K562 (cell line): ENCODE measurements around the gene AGPAT2. TPM values are rescaled to one million over a fixed set of nuclear protein-coding genes. Genes with fewer than 3 reads are reported as not detected.

Experiments used
- DIDO1 ChIP-seq: fragments of 450-650 bp; IDR thresholded peaks from 2 replicates; pipeline ENCODE4 v1.6.1; 2016; ENCODE audit warnings: low read depth, missing biosample characterization, missing genetic modification characterization
- GABPA ChIP-seq: fragments of 200-800 bp; sonication (Bioruptor generic); conservative IDR thresholded peaks from 2 replicates; pipeline ENCODE4 v1.6.1; 2016; ENCODE audit warnings: low read depth, missing genetic modification characterization, missing compliant biosample characterization
- GABPB1 ChIP-seq: sonication (generic); formaldehyde crosslinking; IDR thresholded peaks from 2 replicates; pipeline ENCODE4 v1.8.0; 2022; ENCODE audit warnings: mild to moderate bottlenecking, missing genetic modification reagents
- SFPQ ChIP-seq: fragments of 200-400 bp; formaldehyde crosslinking; IDR thresholded peaks from 2 replicates; pipeline ENCODE4 v1.6.1; 2017; ENCODE audit warnings: mild to moderate bottlenecking, low read depth, low read length, moderate library complexity
- polyA plus RNA-seq, 8 experiments: library from polyadenylated mRNA; depleted of rRNA in 4 of 8; stranded (reverse) in 5 of 8; unstranded in 3 of 8; fragments of >200 nt; fragmentation: Nextera tagmentation in 2 of 8; fragmentation: Illumina TruSeq in 1 of 8; extraction: Ambion mirVana in 2 of 8; extraction: Trizol in 1 of 8; gene quantifications; 2 replicates each; pipeline versions ENCODE4 v1.2.1 to v1.2.3, GENCODE V29; 2011 to 2014; ENCODE audit warnings: inconsistent platforms in 1 of 8, missing spikeins in 1 of 8
- total RNA-seq, 7 experiments: library from RNA; depleted of rRNA in 6 of 7; stranded (reverse); fragments of >200 nt in 6 of 7; fragmentation: Illumina TruSeq in 2 of 7; extraction: Trizol in 2 of 7; gene quantifications; 2 replicates each; pipeline versions ENCODE4 v1.2.1 to v1.2.3, GENCODE V29; 2011 to 2021; ENCODE audit warnings: low replicate concordance in 1 of 7
- TF ChIP-seq, protein P1 (sequence below): fragments of 450-650 bp; IDR thresholded peaks from 2 replicates; pipeline ENCODE4 v1.6.1; 2016; ENCODE audit warnings: mild to moderate bottlenecking, moderate library complexity

The AGPAT2 gene
- total and polyA plus RNA-seq, 9 of the 15 experiments (the other 6 are each of a cell fraction or from before 2014, with no cell fraction given): 0.13 to 54.5 (median 23.9) TPM

DNA sequence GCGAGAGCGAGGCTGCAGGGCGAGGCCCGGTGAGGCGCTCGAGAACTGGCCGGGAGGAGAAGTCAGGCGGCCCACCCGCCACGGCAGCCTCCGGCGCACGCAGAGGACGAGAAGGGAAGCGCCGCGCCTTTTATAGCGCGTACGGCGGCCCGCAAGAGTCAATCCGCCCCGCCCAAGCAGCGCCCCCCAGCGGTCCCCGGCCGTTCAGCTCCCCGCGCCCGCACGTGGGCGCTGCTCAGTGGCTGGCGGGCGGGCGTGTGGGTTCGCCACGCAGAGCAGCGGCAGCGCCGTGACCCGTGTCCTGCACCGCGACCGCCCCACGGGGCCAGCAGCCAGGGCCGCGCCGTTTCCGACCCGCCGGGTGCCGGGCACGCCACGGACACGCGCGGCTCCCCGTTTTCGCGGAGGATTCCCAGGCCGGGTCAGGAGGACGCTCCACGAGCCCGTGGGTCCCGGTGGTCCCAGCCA lies 40.9 kb upstream of the AGPAT2 start (continued):
- TF ChIP-seq, protein P1, sequence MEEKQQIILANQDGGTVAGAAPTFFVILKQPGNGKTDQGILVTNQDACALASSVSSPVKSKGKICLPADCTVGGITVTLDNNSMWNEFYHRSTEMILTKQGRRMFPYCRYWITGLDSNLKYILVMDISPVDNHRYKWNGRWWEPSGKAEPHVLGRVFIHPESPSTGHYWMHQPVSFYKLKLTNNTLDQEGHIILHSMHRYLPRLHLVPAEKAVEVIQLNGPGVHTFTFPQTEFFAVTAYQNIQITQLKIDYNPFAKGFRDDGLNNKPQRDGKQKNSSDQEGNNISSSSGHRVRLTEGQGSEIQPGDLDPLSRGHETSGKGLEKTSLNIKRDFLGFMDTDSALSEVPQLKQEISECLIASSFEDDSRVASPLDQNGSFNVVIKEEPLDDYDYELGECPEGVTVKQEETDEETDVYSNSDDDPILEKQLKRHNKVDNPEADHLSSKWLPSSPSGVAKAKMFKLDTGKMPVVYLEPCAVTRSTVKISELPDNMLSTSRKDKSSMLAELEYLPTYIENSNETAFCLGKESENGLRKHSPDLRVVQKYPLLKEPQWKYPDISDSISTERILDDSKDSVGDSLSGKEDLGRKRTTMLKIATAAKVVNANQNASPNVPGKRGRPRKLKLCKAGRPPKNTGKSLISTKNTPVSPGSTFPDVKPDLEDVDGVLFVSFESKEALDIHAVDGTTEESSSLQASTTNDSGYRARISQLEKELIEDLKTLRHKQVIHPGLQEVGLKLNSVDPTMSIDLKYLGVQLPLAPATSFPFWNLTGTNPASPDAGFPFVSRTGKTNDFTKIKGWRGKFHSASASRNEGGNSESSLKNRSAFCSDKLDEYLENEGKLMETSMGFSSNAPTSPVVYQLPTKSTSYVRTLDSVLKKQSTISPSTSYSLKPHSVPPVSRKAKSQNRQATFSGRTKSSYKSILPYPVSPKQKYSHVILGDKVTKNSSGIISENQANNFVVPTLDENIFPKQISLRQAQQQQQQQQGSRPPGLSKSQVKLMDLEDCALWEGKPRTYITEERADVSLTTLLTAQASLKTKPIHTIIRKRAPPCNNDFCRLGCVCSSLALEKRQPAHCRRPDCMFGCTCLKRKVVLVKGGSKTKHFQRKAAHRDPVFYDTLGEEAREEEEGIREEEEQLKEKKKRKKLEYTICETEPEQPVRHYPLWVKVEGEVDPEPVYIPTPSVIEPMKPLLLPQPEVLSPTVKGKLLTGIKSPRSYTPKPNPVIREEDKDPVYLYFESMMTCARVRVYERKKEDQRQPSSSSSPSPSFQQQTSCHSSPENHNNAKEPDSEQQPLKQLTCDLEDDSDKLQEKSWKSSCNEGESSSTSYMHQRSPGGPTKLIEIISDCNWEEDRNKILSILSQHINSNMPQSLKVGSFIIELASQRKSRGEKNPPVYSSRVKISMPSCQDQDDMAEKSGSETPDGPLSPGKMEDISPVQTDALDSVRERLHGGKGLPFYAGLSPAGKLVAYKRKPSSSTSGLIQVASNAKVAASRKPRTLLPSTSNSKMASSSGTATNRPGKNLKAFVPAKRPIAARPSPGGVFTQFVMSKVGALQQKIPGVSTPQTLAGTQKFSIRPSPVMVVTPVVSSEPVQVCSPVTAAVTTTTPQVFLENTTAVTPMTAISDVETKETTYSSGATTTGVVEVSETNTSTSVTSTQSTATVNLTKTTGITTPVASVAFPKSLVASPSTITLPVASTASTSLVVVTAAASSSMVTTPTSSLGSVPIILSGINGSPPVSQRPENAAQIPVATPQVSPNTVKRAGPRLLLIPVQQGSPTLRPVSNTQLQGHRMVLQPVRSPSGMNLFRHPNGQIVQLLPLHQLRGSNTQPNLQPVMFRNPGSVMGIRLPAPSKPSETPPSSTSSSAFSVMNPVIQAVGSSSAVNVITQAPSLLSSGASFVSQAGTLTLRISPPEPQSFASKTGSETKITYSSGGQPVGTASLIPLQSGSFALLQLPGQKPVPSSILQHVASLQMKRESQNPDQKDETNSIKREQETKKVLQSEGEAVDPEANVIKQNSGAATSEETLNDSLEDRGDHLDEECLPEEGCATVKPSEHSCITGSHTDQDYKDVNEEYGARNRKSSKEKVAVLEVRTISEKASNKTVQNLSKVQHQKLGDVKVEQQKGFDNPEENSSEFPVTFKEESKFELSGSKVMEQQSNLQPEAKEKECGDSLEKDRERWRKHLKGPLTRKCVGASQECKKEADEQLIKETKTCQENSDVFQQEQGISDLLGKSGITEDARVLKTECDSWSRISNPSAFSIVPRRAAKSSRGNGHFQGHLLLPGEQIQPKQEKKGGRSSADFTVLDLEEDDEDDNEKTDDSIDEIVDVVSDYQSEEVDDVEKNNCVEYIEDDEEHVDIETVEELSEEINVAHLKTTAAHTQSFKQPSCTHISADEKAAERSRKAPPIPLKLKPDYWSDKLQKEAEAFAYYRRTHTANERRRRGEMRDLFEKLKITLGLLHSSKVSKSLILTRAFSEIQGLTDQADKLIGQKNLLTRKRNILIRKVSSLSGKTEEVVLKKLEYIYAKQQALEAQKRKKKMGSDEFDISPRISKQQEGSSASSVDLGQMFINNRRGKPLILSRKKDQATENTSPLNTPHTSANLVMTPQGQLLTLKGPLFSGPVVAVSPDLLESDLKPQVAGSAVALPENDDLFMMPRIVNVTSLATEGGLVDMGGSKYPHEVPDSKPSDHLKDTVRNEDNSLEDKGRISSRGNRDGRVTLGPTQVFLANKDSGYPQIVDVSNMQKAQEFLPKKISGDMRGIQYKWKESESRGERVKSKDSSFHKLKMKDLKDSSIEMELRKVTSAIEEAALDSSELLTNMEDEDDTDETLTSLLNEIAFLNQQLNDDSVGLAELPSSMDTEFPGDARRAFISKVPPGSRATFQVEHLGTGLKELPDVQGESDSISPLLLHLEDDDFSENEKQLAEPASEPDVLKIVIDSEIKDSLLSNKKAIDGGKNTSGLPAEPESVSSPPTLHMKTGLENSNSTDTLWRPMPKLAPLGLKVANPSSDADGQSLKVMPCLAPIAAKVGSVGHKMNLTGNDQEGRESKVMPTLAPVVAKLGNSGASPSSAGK: peak; percentile 80
- no peak for TF ChIP-seq SFPQ
- TF ChIP-seq GABPA (tag): peak; percentile 45; the same call in 1 of the 2 replicates
- TF ChIP-seq DIDO1: no peak
- peak; percentile 84 for TF ChIP-seq GABPB1
